Stimulated activated CD4-positive, alpha-beta T cell treated with anti-CD3 and anti-CD28 coated beads, Interleukin-1b, Interleukin-23, amount 100 ng/mL, for 4 hours (primary cell): ENCODE results near the gene NIPSNAP3A.

Source experiments
- DNase-seq, 2 donors: peaks; one replicate each; pipeline ENCODE4 v3.0.0-alpha.2; 2020; ENCODE audit warnings: low read depth in 2 of 2

NIPSNAP3A gene

DNA sequence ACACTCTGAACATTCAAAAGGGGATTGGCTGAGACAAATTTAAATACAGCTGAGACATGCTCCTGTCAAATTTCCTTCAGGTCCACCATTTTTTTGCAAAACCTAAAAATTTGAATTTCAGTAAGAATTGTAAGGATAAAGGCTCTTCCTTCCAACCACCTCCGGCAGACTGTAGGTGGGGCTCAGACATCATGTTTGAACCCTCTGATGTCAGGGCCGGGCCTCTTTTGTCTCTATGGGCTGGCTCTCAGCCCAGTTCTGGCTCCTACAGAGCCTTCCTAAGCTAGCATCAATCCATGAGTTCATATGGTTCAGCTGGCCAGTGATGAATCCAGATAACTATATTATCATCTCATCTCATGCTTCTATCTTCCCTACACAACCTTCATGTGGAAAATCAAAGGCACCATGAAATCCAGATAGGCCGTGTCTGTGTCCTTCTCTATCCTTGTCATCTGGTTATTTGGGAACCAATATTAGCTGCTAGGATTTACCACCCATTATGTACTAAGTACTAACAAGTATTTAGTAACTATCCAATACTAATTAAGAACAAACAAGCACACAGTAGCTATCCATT lies 60.6 kb downstream of the NIPSNAP3A start:
- no peak for DNase-seq
